ENCODE measurements around the gene RHOF.
"Not testable (repeated sequence)": the region's sequence is repeated elsewhere in the genome, so short reads cannot be mapped to it uniquely, and the experiment has no call there.

RHOF gene

DNA sequence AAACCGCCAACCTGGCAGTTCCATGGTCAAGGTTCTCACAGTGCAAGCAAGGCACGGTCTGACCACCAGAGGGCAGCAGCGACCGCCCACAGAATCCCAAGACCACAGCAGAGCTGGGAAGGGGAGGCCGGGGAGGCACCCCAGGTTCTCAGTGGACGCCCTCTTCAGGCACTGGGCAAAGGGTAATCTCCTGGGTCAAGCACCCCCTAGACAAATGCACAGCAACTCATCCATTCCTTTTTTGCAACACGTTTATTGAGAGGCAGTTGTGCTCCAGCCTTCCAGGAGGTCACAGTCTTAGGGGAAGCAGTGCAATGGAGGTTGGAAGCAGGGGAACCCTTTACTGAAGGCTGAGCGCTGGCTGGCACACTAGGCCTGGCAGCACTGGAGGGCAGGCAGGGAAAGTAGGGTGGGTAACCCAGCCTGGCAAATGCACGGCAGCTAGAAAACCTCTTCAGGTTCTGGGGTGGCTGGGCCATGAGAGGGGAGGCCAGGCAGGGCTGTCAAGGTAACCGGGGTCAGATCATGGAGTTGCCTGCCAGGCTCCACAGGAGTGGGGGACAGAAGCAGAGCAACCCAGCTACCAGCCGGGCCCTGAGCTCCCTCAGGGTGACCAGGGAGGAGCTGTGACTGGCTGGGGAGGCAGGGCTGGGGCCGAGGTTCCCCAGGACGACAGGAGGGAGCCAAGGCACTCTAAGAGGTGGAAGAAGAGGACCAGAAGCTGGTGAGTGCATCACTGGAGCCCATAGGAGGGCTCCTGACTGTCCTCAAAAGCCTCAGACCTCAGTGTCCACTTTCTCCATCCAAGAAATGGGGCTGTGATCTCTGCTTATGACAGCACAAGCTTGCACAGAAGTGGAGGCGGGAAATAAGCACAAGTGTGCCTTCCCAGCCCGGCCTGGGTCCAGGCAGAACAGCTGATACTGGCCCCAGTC, 1.8 kb upstream of the RHOF start:
- no peak overlapping the region for H3K4me3 ChIP-seq (replicated peaks in 1 of 2; ENCODE audit: low read depth in 2 of 2, low read length in 2 of 2)
- TF ChIP-seq, protein P1, sequence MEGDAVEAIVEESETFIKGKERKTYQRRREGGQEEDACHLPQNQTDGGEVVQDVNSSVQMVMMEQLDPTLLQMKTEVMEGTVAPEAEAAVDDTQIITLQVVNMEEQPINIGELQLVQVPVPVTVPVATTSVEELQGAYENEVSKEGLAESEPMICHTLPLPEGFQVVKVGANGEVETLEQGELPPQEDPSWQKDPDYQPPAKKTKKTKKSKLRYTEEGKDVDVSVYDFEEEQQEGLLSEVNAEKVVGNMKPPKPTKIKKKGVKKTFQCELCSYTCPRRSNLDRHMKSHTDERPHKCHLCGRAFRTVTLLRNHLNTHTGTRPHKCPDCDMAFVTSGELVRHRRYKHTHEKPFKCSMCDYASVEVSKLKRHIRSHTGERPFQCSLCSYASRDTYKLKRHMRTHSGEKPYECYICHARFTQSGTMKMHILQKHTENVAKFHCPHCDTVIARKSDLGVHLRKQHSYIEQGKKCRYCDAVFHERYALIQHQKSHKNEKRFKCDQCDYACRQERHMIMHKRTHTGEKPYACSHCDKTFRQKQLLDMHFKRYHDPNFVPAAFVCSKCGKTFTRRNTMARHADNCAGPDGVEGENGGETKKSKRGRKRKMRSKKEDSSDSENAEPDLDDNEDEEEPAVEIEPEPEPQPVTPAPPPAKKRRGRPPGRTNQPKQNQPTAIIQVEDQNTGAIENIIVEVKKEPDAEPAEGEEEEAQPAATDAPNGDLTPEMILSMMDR (IDR thresholded peaks at IDR 0.05; ENCODE audit: low read depth, low read length): peak; percentile 96
- peak; percentile 89 to 92 for DNase-seq (ENCODE audit: low read depth in 2 of 2)

DNA sequence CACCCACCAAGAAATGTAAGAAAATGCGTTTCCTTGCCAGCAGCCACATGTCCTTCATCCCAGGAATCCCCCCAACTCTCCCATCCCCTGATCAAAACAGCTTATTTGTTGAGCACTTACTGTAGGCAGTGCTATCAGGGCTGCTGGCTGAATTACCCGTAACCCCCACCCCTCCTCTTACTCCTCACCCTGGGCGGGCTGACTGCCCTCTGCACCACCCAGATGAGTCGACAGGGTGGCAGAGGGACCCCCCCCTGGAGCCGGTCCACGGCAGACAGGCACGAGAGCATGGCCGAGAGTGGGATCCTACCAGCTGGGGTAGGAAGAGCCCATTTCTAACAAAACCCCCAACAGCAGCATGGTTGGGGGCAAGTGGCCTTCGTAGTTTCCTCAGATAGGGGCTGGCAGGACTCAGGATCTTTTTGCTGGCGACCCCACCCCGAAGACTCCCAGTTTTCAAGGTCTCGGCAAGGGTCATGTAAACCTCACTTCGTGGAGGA, 1.1 kb upstream of the RHOF start:
- no peak for DNase-seq (ENCODE audit: low read depth in 2 of 2)
- peak overlapping the region in 1 of 2 donors; percentile 10 for H3K4me3 ChIP-seq (replicated peaks in 1 of 2; ENCODE audit: low read depth in 2 of 2, low read length in 2 of 2)
- TF ChIP-seq, protein P1 (IDR thresholded peaks at IDR 0.05; ENCODE audit: low read depth, low read length): no peak

DNA sequence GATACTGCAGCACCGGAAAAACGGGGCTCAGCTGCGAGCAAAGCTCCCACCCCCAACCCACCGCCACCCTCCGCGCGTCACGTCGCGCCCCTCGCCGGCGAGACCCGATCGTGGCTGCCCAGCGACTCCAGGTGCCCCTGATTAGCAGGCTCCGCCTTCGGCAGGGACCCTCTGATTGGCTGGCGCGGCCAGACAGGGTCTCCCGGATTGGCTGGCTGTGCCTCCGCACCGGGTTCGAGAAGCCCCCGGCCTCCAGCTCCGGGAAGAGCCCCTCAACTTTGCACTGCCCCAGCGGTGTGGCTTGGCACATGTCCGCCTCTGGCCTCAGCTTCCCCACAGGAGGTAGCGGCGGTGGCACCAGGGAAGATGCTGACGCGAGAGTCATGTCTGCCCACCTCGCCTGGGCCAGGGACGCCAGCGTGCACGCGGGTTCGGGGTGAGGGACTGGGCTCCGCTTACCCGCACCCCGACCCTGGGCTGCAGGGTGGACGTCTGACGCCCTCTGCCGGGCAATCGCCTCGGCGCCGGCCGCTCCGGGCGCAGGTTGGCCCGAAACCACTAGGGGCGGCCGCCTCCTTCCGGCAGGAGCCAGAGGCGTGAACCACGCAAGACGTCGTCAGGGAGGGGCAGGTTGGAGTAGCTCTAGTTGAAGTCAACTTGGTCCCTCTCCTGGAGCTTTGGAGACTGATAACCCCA, 498 bp upstream of the RHOF start:
- TF ChIP-seq, protein P1 (IDR thresholded peaks at IDR 0.05; ENCODE audit: low read depth, low read length): peak; percentile 99
- H3K4me3 ChIP-seq (replicated peaks in 1 of 2; ENCODE audit: low read depth in 2 of 2, low read length in 2 of 2): peak overlapping the region; percentile 52 to 53
- peak; percentile 90 to 95 for DNase-seq (ENCODE audit: low read depth in 2 of 2)

DNA sequence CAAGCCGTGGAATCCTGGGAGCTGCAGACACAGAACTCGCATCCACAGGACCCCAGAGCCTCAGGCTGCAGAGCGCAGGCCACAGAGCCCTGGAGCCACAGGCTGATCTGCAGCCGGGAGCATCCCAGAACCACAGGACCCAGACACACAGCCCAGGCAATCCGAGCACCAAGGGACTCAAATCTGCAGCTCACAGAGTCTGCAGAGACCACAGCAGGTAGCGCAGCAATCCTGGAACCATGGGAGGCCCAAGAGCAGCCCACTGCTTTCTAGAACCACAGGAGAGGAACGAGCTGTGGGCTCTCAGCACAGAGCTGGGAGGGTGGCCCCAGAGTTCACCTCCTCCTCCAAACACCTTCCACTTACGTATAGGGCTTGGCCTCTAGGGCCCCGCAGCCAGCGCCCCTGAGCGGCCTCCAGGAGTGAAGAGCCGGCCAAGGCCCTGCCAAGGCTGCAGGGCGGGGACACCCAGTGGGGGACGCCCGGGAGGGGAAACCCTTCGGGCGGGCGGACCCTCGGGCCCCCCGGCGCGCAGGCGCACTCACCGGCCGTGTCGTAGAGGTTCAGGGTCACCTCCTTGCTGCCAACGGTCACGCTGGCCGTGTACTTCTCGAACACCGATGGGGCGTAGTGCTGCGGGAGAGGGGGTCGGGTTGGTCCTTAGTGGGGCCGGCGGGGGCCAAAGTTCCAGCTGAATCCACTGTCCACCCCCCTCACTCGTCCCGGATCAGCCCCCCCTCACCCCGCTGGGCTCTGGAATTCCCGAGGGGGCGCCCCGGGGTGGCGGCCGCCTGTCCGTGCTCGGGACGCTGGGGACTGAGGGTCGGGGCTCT, 665 bp downstream of the RHOF start:
- peak overlapping the region; percentile 42 to 52 for H3K4me3 ChIP-seq (replicated peaks in 1 of 2; ENCODE audit: low read depth in 2 of 2, low read length in 2 of 2)
- DNase-seq (ENCODE audit: low read depth in 2 of 2): no peak
- TF ChIP-seq, protein P1 (IDR thresholded peaks at IDR 0.05; ENCODE audit: low read depth, low read length): no peak

DNA sequence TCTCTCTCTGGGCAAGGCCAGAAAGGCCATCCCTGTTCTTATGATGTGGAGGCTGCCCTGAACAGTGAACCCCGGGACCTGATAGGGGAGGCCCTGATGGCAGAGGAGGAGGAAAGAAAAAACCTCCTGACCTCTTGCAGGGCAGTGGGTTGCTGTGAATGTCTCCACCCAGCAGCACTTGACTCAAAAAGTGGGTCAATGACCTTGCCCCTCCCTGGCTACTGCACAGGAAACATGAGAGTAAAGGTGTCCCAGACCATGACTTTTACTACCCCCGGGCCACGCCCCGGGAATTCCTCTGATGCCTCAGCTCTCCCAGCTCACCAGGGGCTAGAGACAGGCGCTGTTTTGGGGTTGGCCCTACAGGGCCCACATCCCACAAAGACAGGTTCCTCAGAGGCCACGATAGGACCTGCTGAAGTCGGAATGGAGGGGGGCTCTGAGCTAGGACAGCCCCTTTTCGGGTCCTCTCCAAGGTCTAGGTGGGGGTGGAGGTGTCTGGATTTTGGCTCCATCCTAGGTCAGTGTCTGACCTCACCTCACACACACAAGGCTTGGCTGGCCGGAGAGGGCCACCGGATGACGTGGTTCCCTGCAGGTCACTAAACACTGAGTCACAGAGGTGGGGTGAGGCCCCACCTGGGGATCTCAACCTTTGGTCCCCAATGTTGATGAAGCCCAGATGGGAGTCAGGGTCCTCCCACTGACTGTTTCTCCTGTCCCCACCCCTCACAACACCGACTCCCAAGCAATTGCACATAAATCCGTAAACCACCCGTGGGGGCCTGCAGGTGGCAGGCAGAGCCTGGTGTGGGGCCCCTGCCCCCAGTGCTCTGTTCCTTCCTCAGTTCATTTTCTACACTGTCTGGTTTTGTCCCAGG, 1.6 kb downstream of the RHOF start:
- DNase-seq (ENCODE audit: low read depth in 2 of 2): no peak
- TF ChIP-seq, protein P1 (IDR thresholded peaks at IDR 0.05; ENCODE audit: low read depth, low read length): no peak
- no peak overlapping the region for H3K4me3 ChIP-seq (replicated peaks in 1 of 2; ENCODE audit: low read depth in 2 of 2, low read length in 2 of 2)

DNA sequence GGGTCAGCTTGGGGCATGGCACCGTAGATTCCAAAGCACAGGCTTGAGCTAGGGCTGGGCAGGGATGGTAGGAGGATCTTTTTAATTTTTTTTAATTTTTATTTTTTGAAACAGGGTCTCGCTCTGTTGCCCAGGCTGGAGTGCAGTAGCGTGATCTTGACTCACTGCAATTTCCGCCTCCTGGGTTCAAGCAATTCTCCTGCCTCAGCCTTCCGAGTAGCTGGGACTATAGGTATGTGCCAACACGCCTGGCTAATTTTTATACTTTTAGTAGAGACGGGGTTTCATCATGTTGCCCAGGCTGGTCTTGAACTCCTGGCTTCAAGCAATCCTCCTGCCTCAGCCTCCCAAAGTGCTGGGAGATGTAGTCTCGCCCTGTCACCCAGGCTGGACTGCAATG, 2.7 kb downstream of the RHOF start:
- not testable (repeated sequence) for H3K4me3 ChIP-seq (replicated peaks in 1 of 2; ENCODE audit: low read depth in 2 of 2, low read length in 2 of 2); DNase-seq (ENCODE audit: low read depth in 2 of 2)
